Measurements from ENCODE around the gene PRUNE1.

Gene PRUNE1

GRCh38 chr1:151047925-151048644, 39.8 kb downstream of the PRUNE1 start:
- Mint-ChIP-seq H3K4me3 (peak overlapping the region; percentile 93), H3K4me1 (ENCODE audit: low read depth) (peaks cover 68% of the 10 kb centered on the region), H3K36me3 (peaks cover 4% of the 10 kb centered on the region), H3K27me3 (no peaks in the 10 kb centered on the region), H3K9me3 (ENCODE audit: low read depth) (no peaks in the 10 kb centered on the region), H3K27ac (peak overlapping the region; percentile 85)

- Mint-ChIP-seq H3K4me3 (peak overlapping the region; percentile 93), H3K4me1 (ENCODE audit: low read depth) (peaks cover 70% of the 10 kb centered on the region), H3K27me3 (no peaks in the 10 kb centered on the region), H3K36me3 (peaks cover 4% of the 10 kb centered on the region), H3K9me3 (ENCODE audit: low read depth) (no peaks in the 10 kb centered on the region), H3K27ac (peak overlapping the region; percentile 85)
Measured at GRCh38 chr1:151048645-151049032, 40.4 kb downstream of the PRUNE1 start.

DNA sequence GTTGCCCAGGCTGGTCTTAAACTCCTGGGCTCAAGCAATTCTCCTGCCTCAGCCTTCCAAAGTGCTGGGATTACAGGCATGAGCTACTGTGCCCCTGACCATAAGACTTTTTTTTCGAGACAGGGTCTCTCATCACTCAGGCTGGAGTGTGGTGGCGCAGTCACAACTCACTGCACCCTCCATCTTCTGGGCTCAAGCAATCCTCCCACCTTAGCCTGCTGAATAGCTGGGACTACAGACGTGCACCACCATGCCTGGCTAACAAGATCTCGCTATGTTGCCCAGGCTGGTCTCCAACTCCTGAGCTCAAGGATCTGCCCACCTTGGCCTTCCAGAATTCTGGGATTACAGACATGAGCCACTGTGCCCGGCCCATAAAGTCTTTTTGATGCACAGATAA, 41.2 kb downstream of the PRUNE1 start:
- Mint-ChIP-seq H3K4me1 (ENCODE audit: low read depth) (peaks cover 76% of the 10 kb centered on the region), H3K27ac (peak overlapping the region; percentile 58), H3K36me3 (peaks cover 4% of the 10 kb centered on the region), H3K4me3 (no peak overlapping the region), H3K9me3 (ENCODE audit: low read depth) (no peaks in the 10 kb centered on the region), H3K27me3 (no peaks in the 10 kb centered on the region)

DNA sequence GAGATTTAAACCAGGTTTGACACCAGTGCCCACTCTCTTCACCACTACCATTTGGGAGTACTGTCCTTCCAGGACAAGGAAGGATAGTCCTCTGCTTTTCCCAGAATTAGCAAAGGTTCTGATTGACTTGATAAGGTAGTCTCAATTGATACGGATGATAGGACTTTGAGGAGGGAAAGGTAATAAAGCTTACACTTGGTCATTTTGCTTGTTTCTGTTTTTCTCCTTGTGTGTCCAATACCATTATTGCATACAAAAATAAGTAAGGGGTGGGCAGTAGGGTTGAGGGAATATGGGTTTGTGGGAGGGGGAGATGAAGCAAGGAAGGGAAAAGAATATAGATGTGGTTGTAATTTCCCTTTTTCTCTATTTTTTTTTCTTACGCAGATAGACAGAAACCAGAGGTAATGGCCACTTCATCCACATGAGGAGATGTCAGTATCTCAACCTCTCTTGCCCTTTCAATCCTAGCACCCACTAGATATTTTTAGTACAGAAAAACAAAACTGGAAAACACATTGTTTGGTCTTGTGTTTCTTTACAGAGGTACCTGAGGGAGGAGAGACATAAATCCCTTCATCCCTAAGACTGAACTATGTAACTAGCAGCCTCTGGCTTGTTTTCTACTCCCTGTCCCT, 41.9 kb downstream of the PRUNE1 start:
- Mint-ChIP-seq H3K9me3 (ENCODE audit: low read depth) (no peaks in the 10 kb centered on the region), H3K4me3 (no peak overlapping the region), H3K36me3 (peaks cover 8% of the 10 kb centered on the region), H3K27me3 (no peaks in the 10 kb centered on the region), H3K4me1 (ENCODE audit: low read depth) (peaks cover 83% of the 10 kb centered on the region), H3K27ac (peak overlapping the region; percentile 83)

DNA sequence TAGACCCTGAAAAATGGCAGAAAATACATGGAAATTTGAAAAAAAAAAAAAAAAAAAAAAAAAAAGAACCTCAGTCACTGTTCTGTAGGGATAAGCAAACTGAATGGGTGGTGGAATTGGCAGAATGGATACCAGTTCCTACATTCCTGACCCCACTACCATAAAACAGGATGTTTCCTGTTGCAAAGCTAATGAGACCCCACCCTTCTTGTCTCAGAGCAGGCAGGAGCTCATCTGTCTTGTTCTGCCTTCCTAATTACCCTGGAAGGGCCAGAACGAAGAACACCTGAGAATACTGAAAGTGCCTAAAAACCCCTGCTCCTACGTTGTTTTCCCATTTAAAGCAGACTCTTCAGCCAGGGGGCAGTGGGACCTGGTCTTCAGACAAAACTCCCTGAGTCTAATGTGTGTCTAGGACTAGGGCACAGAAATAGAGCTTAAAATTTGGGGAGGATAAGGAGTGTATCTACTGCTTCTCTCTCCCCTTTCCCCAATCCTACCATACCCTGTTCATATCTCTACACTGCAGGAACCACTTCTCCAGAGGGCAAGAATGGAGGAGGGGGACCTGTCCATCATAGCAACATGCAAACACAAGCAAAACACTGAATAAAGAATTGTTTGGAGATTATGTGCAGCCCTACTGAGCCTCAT, 43.2 kb downstream of the PRUNE1 start:
- no peak overlapping the region for H3K4me3 Mint-ChIP-seq
- H3K9me3 Mint-ChIP-seq (ENCODE audit: low read depth), result no peaks in the 10 kb centered on the region
- peaks cover 87% of the 10 kb centered on the region for H3K4me1 Mint-ChIP-seq (ENCODE audit: low read depth)
- peaks cover 15% of the 10 kb centered on the region for H3K36me3 Mint-ChIP-seq
- H3K27me3 Mint-ChIP-seq, result no peaks in the 10 kb centered on the region
- peak overlapping the region; percentile 96 for H3K27ac Mint-ChIP-seq

DNA sequence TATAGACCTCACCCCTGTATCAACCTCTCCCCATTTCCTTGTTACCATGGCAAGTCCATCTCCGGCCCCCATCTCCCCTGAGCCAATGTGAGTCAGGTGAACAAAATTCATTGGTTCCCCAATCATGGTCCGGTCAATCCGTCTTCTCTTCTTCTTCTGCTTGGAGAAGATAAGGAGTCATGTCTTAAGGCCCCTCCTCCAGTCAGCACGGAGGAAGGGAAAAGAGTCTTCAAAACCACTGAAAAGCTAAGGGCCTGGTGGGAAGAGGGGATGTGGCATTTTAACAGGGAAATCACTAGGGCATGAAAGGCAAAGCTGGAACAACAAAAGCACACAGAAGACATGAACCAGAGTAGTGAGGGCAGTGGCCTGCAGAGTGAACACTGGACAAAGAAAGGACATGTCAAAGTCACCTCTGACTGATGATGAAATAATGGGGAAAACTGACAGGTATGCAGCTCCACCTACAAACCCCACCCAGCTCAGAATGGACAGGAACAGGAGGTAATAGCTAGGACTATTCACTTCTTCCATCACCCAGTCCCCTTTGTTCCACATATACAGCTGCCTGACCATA, 46.8 kb downstream of the PRUNE1 start:
- Mint-ChIP-seq H3K27ac (peak overlapping the region; percentile 96), H3K36me3 (peaks cover 27% of the 10 kb centered on the region), H3K4me3 (peak overlapping the region; percentile 98), H3K4me1 (ENCODE audit: low read depth) (peaks cover 77% of the 10 kb centered on the region), H3K27me3 (no peaks in the 10 kb centered on the region), H3K9me3 (ENCODE audit: low read depth) (no peaks in the 10 kb centered on the region)

DNA sequence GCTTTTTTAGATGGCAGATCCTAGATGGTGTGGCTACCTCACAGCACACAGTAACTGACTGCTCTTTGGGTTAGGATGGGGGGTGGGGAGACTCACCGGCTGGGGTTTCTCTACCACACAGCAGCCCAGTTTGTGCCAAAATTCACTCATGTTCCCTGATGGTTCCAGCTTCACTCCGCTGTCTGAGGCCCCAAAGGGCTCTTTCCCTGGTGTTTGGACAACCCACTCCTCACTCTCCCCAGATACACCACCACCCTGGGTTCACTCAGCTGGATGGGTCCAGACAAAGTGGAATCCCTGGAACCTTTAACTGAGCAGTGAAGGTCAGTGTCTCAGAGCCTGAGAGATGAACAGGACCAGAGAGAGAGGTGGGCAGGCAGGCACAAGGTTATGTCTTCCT, 47.3 kb downstream of the PRUNE1 start:
- Mint-ChIP-seq H3K9me3 (ENCODE audit: low read depth) (no peaks in the 10 kb centered on the region), H3K36me3 (peaks cover 27% of the 10 kb centered on the region), H3K4me1 (ENCODE audit: low read depth) (peaks cover 77% of the 10 kb centered on the region), H3K4me3 (peak overlapping the region; percentile 98), H3K27ac (peak overlapping the region; percentile 96), H3K27me3 (no peaks in the 10 kb centered on the region)

- Mint-ChIP-seq H3K27ac (peak overlapping the region; percentile 96), H3K27me3 (no peaks in the 10 kb centered on the region), H3K4me1 (ENCODE audit: low read depth) (peaks cover 77% of the 10 kb centered on the region), H3K9me3 (ENCODE audit: low read depth) (no peaks in the 10 kb centered on the region), H3K4me3 (peak overlapping the region; percentile 98), H3K36me3 (peaks cover 27% of the 10 kb centered on the region)
Measured at GRCh38 chr1:151056149-151056548, 47.9 kb downstream of the PRUNE1 start.

GRCh38 chr1:151058692-151059091, 50.4 kb downstream of the PRUNE1 start:
- H3K4me1 Mint-ChIP-seq (ENCODE audit: low read depth), result peaks cover 65% of the 10 kb centered on the region
- H3K27ac Mint-ChIP-seq, result peak overlapping the region; percentile 96
- peak overlapping the region; percentile 98 for H3K4me3 Mint-ChIP-seq
- H3K9me3 Mint-ChIP-seq (ENCODE audit: low read depth), result no peaks in the 10 kb centered on the region
- peaks cover 23% of the 10 kb centered on the region for H3K36me3 Mint-ChIP-seq
- H3K27me3 Mint-ChIP-seq, result no peaks in the 10 kb centered on the region

GRCh38 chr1:151059109-151060006, 51.1 kb downstream of the PRUNE1 start, which contains the start of gene CDC42SE1:
CDC42SE1 (minus strand) TSS chr1:151059622; CDS start chr1:151055730, 3,892 bp downstream.
- peaks cover 23% of the 10 kb centered on the region for H3K36me3 Mint-ChIP-seq
- H3K9me3 Mint-ChIP-seq (ENCODE audit: low read depth), result no peaks in the 10 kb centered on the region
- H3K4me1 Mint-ChIP-seq (ENCODE audit: low read depth), result peaks cover 59% of the 10 kb centered on the region
- H3K4me3 Mint-ChIP-seq, result peak within 1 kb of the TSS; percentile 98
- no peaks in the 10 kb centered on the region for H3K27me3 Mint-ChIP-seq
- peak within 1 kb of the TSS; percentile 96 for H3K27ac Mint-ChIP-seq

DNA sequence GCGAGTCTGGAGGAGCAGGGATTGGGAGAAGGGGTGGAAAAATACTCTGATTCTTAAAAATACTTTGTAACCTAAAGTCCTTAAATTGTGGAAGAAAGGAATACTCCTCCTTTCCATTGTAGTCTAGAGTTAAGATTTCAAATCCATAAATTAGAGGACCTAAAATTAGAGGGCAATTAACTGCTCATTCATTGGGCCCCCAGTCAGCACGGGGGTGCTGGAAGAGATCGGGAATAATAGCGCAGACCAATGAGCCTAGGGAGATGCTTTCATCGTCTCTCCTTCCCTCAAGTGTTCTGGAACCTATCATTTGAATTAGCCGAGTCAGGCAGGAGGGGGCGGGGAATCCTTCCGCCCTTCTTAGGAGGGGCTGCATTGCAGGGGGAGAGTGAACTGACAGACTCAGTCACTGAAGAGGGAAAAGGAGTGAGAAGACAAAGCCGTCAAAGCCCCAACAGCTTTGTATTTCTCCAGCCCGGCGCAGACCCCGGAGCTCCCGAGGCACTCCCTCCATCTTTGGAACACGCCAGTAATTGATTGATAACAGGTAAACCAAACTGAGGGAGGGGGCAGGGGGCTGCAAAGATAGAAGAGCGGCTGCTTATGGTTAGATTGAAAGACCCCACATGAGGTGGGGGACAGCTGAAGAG, 51.9 kb downstream of the PRUNE1 start, which contains the start of gene MLLT11:
Gene MLLT11, plus strand, starts transcription at position 391 of the 650 bp plus-strand sequence. CDS start 6,828 bp downstream, outside the sequence.
- Mint-ChIP-seq H3K27ac (peak within 1 kb of the TSS; percentile 96), H3K4me1 (ENCODE audit: low read depth) (peaks cover 52% of the 10 kb centered on the region), H3K27me3 (no peaks in the 10 kb centered on the region), H3K36me3 (peaks cover 19% of the 10 kb centered on the region), H3K4me3 (peak within 1 kb of the TSS; percentile 98), H3K9me3 (ENCODE audit: low read depth) (no peaks in the 10 kb centered on the region)

DNA sequence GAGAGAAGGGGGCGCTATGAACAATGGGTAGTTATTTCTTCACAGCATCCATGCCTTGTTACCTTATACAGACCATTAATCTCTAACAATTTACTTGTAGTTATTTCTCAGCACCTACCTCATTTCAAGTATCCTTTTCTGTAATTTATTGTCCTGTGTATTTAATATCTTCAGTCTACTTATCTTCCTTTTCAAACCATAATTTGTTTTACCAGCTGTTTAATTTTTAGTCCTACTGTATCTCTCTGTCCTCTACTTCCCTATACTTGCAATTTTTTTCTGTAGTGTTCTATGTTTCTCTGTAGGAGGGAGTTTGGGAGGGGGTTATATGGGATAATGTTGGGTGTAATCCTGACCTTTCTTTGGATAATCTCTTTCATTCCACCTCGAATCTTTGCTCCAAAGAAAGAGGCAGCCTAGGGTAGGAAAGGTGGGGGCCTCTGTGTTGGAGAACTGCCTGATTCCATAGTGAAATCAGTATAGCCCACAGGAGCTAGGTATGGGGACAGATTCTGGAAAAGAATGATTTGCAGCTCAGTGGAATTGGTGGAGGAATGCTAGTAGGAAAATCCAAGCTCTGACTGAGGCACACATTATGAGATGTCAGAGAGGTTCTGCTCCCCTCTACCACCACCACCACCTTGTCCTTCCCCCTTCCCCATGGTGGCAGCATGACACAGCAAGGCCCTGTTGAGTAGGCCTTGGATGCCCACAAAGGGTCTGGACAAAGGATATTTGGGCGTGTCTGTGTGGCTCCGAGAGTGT, 52.6 kb downstream of the PRUNE1 start:
- peaks cover 18% of the 10 kb centered on the region for H3K36me3 Mint-ChIP-seq
- H3K9me3 Mint-ChIP-seq (ENCODE audit: low read depth), result no peaks in the 10 kb centered on the region
- H3K27ac Mint-ChIP-seq, result peak overlapping the region; percentile 96
- peak overlapping the region; percentile 98 for H3K4me3 Mint-ChIP-seq
- no peaks in the 10 kb centered on the region for H3K27me3 Mint-ChIP-seq
- peaks cover 45% of the 10 kb centered on the region for H3K4me1 Mint-ChIP-seq (ENCODE audit: low read depth)

DNA sequence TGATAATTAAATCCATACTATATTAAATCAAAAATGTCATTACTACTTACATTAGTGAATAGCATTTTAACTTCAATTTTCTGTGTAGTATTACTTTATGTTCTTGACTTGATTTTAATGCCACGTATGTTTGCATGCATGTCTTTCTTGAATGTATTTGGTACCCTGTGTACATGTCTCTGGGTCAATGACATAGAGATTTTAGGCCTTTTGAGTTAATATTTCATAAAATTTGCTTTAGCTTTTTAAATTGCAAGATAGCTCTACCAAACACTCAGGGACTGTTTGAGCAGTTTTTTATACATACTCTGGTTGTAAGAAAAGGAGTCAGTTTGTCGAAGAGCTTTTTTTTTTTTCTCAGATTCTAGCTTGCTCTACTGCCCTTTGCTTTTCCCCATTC, 53.5 kb downstream of the PRUNE1 start:
- peak overlapping the region; percentile 47 for H3K27ac Mint-ChIP-seq
- no peaks in the 10 kb centered on the region for H3K9me3 Mint-ChIP-seq (ENCODE audit: low read depth)
- H3K27me3 Mint-ChIP-seq, result no peaks in the 10 kb centered on the region
- H3K4me1 Mint-ChIP-seq (ENCODE audit: low read depth), result peaks cover 36% of the 10 kb centered on the region
- peak overlapping the region; percentile 2 for H3K4me3 Mint-ChIP-seq
- peaks cover 10% of the 10 kb centered on the region for H3K36me3 Mint-ChIP-seq
